Fibroblast of the conjunctiva (primary cell): ENCODE results near the gene OR4C13.
A peak's percentile ranks its signal among the peaks of the same experiment; 100 is the strongest.
"Not testable (repeated sequence)": the region's sequence is repeated elsewhere in the genome, so short reads cannot be mapped to it uniquely, and the experiment has no call there.

Experiments used
- DNase-seq: peaks from one replicate; pipeline ENCODE4 v3.0.0-alpha.2; 2010; ENCODE audit warnings: low read depth

OR4C13 gene

GRCh38 chr11:49952091-49952490, at the start of gene OR4C13:
OR4C13 (plus strand) TSS chr11:49952391; CDS start chr11:49952423, 32 bp downstream.
- no peak for DNase-seq

- DNase-seq, result not testable (repeated sequence)
These were observed 40.7 kb upstream of the OR4C13 start for GRCh38 chr11:49911516-49911915.

GRCh38 chr11:49948701-49949100, 3.5 kb upstream of the OR4C13 start:
- DNase-seq, result not testable (repeated sequence)

GRCh38 chr11:49973439-49973838, 21.2 kb downstream of the OR4C13 start:
- not testable (repeated sequence) for DNase-seq

GRCh38 chr11:49982435-49982834, 30.2 kb downstream of the OR4C13 start, which contains the start of gene OR4C12:
OR4C12 (minus strand) TSS chr11:49982535; CDS start chr11:49982501, 34 bp downstream.
- not testable (repeated sequence) for DNase-seq

- DNase-seq, result peak; percentile 3
These were observed 43.4 kb downstream of the OR4C13 start for GRCh38 chr11:49995565-49995964.
